SKM-1 treated with dmso at 0.1 percent for 144 hours (cell line): ENCODE data around the gene C11orf97.
A peak's percentile ranks its signal among the peaks of the same experiment; 100 is the strongest.
"Not testable (repeated sequence)": the region's sequence is repeated elsewhere in the genome, so short reads cannot be mapped to it uniquely, and the experiment has no call there.

Experiments used
- DNase-seq: peaks from one replicate; lab custom pipeline; 2025; ENCODE audit not compliant: unreplicated experiment; lab: John Stamatoyannopoulos, UW

C11orf97 gene

GRCh38 chr11:94555752-94556329 is 43.6 kb downstream of the C11orf97 start:
- DNase-seq: not testable (repeated sequence)

- no peak for DNase-seq
These were observed 45.2 kb downstream of the C11orf97 start for GRCh38 chr11:94557421-94557820.

DNA sequence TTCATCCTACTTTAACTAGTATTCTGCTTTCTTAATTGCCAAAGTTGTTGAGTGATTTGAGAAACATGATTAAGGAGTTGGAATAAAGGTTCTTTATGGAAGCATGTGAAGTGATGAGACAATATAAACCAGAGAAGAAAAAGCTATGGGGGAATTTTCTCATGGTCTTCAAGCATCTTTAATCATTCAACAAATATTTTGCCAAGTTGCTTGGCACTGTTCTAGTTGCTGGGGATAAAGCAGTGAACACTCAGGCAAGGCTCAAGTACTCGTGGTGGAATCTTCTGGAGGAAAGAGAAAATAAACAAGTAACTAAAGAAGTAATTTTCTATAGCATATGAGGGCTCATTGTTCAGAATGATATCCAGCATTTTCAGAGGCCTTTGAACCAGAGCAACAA is 45.7 kb downstream of the C11orf97 start:
- DNase-seq: no peak

- DNase-seq: peak; percentile 91
These were observed 46.2 kb downstream of the C11orf97 start for GRCh38 chr11:94558468-94558867.

DNA sequence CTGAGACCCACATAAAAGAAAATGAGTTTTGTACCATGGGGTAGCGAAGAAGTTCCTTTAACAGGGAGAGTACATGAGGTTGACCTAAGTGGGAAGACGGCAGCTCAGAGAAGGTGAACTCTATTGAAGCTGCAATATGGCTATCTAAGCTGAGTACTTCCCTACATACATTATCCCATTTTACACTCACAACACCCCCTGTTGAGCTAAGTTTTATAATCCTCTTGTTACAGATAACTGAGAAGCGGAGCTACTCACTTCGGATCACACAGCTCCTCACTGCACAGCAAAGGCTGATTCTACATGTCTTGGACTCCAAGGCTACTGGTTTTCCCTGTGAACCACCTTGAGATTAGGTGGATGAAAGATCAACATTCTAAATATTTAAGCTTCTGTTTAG is 46.7 kb downstream of the C11orf97 start:
- DNase-seq: no peak

GRCh38 chr11:94559361-94559760 is 47.1 kb downstream of the C11orf97 start:
- no peak for DNase-seq

- no peak for DNase-seq
These were observed 48.6 kb downstream of the C11orf97 start for GRCh38 chr11:94560834-94561233.

DNA sequence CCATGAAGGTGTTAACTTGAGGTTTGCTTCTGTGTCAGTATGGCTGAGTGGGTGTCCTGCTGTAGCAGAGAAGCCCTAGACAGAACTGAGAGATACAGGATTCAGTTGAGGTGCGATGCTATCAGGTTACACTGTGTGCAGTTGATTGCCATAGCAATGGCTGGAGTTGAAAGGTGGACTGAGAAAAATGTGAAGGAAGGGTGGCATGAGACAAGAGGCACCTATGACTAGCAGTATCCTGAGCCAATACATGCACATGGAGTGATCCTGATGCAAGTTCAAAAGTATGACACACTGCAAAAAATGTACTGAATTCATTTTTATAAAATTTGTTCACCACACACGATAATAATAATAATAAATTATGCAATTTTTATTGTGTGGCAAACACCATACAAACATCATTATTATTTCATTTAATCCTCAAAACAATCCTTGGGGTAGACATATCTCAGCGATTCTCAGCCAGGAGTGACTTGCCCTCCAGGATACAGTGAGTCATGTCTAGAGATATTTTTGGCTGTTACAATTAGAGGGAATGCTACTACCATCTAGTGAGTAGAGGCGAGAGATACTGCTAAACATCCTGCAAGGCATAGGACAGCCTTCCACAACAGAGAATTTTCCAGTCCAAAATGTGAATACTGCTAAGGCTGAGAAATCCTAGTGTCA is 51.1 kb downstream of the C11orf97 start:
- DNase-seq: no peak

DNA sequence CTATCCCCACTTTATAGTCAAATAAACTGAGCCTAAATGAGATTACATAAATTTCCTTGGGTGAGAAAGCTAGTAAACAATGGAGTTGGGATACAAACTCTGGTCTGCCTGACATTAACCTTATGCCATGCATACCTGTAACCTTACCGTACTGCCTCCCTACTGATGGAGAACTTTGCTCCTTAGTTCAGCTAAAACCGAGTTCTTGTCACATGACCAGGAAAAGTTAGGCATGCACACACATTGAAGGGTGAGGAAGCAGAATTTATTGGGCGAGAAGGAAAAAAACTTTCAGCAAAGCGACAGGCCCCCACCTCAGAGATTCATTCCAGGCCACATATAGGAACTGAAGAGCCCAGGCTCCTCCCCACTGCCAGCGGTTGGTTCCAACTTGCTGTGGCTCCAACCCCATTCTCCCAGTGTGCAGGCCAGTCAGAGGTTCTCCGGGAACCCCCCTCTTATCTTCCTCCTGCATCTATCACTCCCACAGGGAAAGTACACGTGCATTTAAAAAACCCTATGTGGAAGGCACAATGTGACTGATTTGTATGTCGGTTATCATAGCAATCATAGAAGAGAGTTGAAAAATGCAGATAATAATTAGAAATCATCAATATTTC is 51.7 kb downstream of the C11orf97 start:
- DNase-seq: no peak

DNA sequence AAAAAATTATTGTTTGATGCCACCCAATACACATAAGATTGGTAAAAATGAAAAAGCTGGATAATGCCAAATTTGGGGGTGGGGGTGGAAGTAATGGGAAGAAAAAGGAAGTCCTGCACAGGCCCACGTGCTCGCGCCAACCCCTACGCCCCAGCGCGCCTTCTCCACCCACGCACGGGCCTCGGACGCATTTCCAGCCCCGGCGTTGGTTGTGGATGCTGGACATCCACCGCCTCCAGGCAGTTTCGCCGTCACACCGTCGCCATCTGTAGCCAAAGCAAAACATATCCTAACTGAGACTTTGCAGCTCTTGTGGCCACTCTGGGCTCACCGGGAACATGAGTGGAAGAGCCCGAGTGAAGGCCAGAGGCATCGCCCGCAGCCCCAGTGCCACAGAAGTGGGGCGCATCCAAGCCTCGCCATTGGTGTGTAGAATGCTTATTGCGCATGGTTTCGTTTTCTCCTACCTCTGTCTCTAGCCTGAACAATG is 55.0 kb downstream of the C11orf97 start, which contains the start of gene PIWIL4:
PIWIL4 (plus strand) TSS at position 188 of the 490 bp plus-strand sequence; CDS start at position 339, 151 bp downstream.
- DNase-seq: no peak

DNA sequence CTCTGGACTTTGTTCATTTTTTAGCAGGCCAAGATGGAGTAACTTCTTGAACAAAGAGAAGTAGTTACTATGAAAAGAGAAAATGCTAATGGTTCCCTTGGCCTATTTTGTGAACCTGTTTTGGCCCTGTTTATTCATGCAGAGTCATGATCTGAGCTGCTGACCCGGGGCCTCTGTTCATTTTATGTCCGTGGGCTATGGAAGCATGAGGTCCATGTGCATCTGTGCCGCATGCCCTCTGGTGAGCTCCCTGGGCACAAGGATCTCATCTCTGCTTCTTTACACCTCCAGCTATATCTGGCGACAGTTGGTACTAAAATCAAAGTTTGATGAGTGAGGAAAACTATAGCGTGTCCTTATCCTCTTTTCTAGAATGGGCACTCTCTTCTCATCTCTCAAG is 55.9 kb downstream of the C11orf97 start:
- DNase-seq: no peak

GRCh38 chr11:94568717-94569116 is 56.5 kb downstream of the C11orf97 start:
- no peak for DNase-seq

GRCh38 chr11:94572975-94573374 is 60.7 kb downstream of the C11orf97 start:
- not testable (repeated sequence) for DNase-seq

- peak; percentile 81 for DNase-seq
These were observed 62.1 kb downstream of the C11orf97 start for GRCh38 chr11:94574193-94574961.

DNA sequence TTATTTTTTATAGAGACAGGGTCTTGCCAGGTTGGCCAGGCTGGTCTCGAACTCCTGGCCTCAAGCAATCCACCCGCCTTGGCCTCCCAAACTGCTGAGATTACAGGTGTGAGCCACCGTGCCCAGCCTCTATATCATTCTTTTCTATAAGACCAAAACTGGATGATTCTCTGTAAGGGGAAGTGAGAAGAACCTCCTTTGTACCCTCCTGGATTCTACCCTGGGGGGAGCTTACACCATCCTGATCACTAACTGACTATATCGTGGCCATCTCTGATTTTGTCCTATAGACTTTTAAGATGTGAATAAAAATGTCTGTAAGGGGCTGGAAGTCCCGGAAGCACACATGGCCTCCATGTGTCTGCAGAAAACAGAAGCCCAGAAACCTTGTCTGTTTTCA is 64.0 kb downstream of the C11orf97 start:
- DNase-seq: no peak

- no peak for DNase-seq
These were observed 65.6 kb downstream of the C11orf97 start for GRCh38 chr11:94577841-94578240.
